Neural progenitor cell (in vitro differentiated cells): ENCODE measurements around the gene GDAP2.

ENCODE experiments used
- EZH2 ChIP-seq: fragments of 200-600 bp; sonication (generic); IDR thresholded peaks from 2 replicates; pipeline ENCODE4 v1.6.1; 2017; ENCODE audit warnings: antibody characterized with exemption, mild to moderate bottlenecking, moderate library complexity
- EZH2phosphoT487 ChIP-seq: fragments of 200-600 bp; sonication (generic); IDR thresholded peaks from 2 replicates; pipeline ENCODE4 v1.6.1; 2017; ENCODE audit warnings: antibody characterized with exemption
- TF ChIP-seq, protein P1 (sequence below): fragments of 200-600 bp; sonication (generic); IDR thresholded peaks from 2 replicates; pipeline ENCODE4 v1.5.1; 2017; ENCODE audit warnings: antibody characterized with exemption, mild to moderate bottlenecking

DNA sequence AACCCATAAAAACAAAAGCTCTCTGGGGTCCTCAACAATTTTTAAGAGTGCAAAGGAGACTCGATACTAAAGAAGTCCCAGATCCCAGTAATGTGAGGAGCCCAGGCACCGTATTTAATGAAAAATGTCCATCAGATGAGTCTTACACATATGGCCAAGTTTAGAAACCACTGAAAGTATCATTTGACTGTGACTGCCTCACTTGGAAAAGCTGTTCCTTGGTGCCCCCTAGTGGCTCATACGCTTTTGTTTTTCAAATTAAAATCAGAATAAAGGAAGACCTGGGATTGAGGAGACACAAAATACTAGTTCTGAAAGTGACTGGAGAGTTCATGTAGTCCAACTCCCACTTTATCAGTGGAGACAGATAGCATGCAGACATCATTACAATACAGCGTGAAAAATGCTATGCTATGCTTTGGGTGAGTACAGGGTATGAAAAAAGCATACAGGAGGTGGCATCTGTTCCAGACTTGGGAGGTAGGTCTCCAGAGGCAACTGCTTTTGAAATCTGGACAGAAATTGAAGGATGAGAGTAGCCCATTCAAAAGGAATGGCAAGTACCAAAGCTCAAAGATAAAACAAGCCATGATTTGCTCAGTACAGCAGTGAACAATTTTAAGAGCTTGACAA is 33.8 kb downstream of the GDAP2 start:
- TF ChIP-seq, protein P1, sequence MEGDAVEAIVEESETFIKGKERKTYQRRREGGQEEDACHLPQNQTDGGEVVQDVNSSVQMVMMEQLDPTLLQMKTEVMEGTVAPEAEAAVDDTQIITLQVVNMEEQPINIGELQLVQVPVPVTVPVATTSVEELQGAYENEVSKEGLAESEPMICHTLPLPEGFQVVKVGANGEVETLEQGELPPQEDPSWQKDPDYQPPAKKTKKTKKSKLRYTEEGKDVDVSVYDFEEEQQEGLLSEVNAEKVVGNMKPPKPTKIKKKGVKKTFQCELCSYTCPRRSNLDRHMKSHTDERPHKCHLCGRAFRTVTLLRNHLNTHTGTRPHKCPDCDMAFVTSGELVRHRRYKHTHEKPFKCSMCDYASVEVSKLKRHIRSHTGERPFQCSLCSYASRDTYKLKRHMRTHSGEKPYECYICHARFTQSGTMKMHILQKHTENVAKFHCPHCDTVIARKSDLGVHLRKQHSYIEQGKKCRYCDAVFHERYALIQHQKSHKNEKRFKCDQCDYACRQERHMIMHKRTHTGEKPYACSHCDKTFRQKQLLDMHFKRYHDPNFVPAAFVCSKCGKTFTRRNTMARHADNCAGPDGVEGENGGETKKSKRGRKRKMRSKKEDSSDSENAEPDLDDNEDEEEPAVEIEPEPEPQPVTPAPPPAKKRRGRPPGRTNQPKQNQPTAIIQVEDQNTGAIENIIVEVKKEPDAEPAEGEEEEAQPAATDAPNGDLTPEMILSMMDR, result peak; percentile 84
- TF ChIP-seq EZH2 (no peak), EZH2phosphoT487 (no peak)
